Keratinocyte (primary cell): ENCODE data around the gene ZCCHC24.

Experiments
- EZH2 ChIP-seq: IDR thresholded peaks from one replicate; pipeline ENCODE4 v1.6.1; 2012; ENCODE audit warnings: inconsistent platforms, mild to moderate bottlenecking, low read length, moderate library complexity
- TF ChIP-seq, protein P1 (sequence below), 3 experiments: IDR thresholded peaks in 1 of 3; conservative IDR thresholded peaks in 1 of 3; optimal IDR thresholded peaks in 1 of 3; 2 replicates in 2 of 3; 3 replicates in 1 of 3; pipeline versions ENCODE3 to v1.5.1; 2011; ENCODE audit warnings: low read length in 3 of 3, mild to moderate bottlenecking in 3 of 3, moderate library complexity in 2 of 3, control low read depth in 1 of 3, inconsistent platforms in 1 of 3; ENCODE audit not compliant: insufficient read depth in 2 of 3; ENCODE audit errors: extremely low read depth in 1 of 3

DNA sequence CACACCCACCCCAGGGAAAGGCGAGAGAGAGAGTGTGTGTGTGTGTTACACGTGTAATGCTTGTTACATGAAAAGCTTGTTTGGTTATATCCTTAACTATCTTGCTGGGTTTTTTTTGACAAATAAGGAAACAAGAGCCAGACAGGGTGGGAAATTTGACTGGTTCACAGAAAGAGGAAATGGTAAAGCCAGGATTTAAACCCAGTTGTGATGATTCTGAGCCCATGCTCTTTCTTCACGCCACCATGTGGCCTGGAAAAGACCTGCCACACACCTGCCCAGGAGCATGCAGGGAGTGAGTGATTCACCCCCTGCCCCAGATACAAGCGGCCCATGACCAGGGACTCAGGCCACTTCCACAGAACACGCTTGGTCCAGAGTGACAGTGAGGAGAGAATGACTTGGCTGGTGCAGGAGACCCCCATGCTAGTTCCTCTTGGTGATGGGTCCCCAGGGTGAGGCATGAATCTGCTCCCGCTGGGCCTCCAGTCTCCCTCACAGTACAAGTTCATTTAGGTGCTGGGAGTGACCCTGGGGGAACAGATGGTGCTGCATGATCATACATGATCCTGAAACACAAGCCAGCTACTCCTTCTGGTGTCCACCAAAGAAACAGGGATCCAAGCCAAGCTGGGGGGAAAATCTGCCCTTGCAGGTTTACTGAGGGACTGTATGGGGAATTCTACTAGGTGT lies 45.9 kb upstream of the ZCCHC24 start:
- TF ChIP-seq, protein P1, sequence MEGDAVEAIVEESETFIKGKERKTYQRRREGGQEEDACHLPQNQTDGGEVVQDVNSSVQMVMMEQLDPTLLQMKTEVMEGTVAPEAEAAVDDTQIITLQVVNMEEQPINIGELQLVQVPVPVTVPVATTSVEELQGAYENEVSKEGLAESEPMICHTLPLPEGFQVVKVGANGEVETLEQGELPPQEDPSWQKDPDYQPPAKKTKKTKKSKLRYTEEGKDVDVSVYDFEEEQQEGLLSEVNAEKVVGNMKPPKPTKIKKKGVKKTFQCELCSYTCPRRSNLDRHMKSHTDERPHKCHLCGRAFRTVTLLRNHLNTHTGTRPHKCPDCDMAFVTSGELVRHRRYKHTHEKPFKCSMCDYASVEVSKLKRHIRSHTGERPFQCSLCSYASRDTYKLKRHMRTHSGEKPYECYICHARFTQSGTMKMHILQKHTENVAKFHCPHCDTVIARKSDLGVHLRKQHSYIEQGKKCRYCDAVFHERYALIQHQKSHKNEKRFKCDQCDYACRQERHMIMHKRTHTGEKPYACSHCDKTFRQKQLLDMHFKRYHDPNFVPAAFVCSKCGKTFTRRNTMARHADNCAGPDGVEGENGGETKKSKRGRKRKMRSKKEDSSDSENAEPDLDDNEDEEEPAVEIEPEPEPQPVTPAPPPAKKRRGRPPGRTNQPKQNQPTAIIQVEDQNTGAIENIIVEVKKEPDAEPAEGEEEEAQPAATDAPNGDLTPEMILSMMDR (optimal IDR thresholded peaks at IDR 0.05 in 1 of 3, IDR thresholded peaks at IDR 0.05 in 1 of 3, conservative IDR thresholded peaks at IDR 0.05 in 1 of 3; ENCODE audit: extremely low read depth in 1 of 3, insufficient read depth in 2 of 3, low read length in 3 of 3): peak; percentile 21 to 42 (median 30)
- no peak for TF ChIP-seq EZH2
